ENCODE measurements around the gene PKNOX2.

PKNOX2 gene

GRCh38 chr11:125390946-125391345 is 226.4 kb downstream of the PKNOX2 start:
- H3K9me2 ChIP-seq (replicated peaks; ENCODE audit: insufficient read depth, low read length) = no peaks in the 10 kb centered on the region
- no peak overlapping the region for H2AFZ ChIP-seq (ENCODE audit: low read length)
- TF ChIP-seq EZH2 (optimal IDR thresholded peaks at IDR 0.05; ENCODE audit: low read depth, low read length) = no peak
- no peak for TF ChIP-seq EZH2phosphoT487 (IDR thresholded peaks at IDR 0.05; ENCODE audit: low read length)
- TF ChIP-seq CTCF (IDR thresholded peaks at IDR 0.05; ENCODE audit: low read length) = no peak
- DNase-seq = no peak
- H3K9me3 ChIP-seq (replicated peaks; ENCODE audit: insufficient read depth, low read length) = no peaks in the 10 kb centered on the region
- no peak overlapping the region for H3K4me3 ChIP-seq (ENCODE audit: low read length)
- H4K20me1 ChIP-seq (ENCODE audit: insufficient read depth, low read length) = no peaks in the 10 kb centered on the region
- H3F3A ChIP-seq (ENCODE audit: insufficient read depth, low read length) = no peaks in the 10 kb centered on the region
- H3K9ac ChIP-seq (ENCODE audit: low read length) = no peak overlapping the region
- H3K36me3 ChIP-seq (replicated peaks; ENCODE audit: insufficient read depth, low read length) = no peaks in the 10 kb centered on the region
- H3K4me2 ChIP-seq (ENCODE audit: low read depth, low read length) = no peak overlapping the region
- no peaks in the 10 kb centered on the region for H3K27me3 ChIP-seq (replicated peaks; ENCODE audit: insufficient read depth, low read length)
- no peaks in the 10 kb centered on the region for H3K79me2 ChIP-seq (ENCODE audit: low read length)
- no peak overlapping the region for H3K27ac ChIP-seq (ENCODE audit: low read length)
- no peaks in the 10 kb centered on the region for H3K4me1 ChIP-seq (ENCODE audit: low read length)

- Histone ChIP-seq H3K9me3 (replicated peaks; ENCODE audit: insufficient read depth, low read length) (no peaks in the 10 kb centered on the region), H3K36me3 (replicated peaks; ENCODE audit: insufficient read depth, low read length) (no peaks in the 10 kb centered on the region), H4K20me1 (ENCODE audit: insufficient read depth, low read length) (no peaks in the 10 kb centered on the region), H3K9ac (ENCODE audit: low read length) (no peak overlapping the region), H3K4me3 (ENCODE audit: low read length) (no peak overlapping the region), H3K4me2 (ENCODE audit: low read depth, low read length) (no peak overlapping the region), H3K27me3 (replicated peaks; ENCODE audit: insufficient read depth, low read length) (no peaks in the 10 kb centered on the region), H2AFZ (ENCODE audit: low read length) (no peak overlapping the region), H3F3A (ENCODE audit: insufficient read depth, low read length) (no peaks in the 10 kb centered on the region), H3K4me1 (ENCODE audit: low read length) (peaks cover 2% of the 10 kb centered on the region), H3K27ac (ENCODE audit: low read length) (no peak overlapping the region), H3K79me2 (ENCODE audit: low read length) (no peaks in the 10 kb centered on the region), H3K9me2 (replicated peaks; ENCODE audit: insufficient read depth, low read length) (no peaks in the 10 kb centered on the region)
- TF ChIP-seq EZH2phosphoT487 (IDR thresholded peaks at IDR 0.05; ENCODE audit: low read length) = no peak
- TF ChIP-seq CTCF (IDR thresholded peaks at IDR 0.05; ENCODE audit: low read length) = no peak
- TF ChIP-seq EZH2 (optimal IDR thresholded peaks at IDR 0.05; ENCODE audit: low read depth, low read length) = no peak
- DNase-seq = no peak
Observed at GRCh38 chr11:125393331-125393730, 228.8 kb downstream of the PKNOX2 start.

GRCh38 chr11:125394296-125394695 is 229.7 kb downstream of the PKNOX2 start:
- no peaks in the 10 kb centered on the region for H3K27me3 ChIP-seq (replicated peaks; ENCODE audit: insufficient read depth, low read length)

More at GRCh38 chr11:125394296-125394695, 229.7 kb downstream of the PKNOX2 start:
- Histone ChIP-seq H3K79me2 (ENCODE audit: low read length) (no peaks in the 10 kb centered on the region), H2AFZ (ENCODE audit: low read length) (no peak overlapping the region), H3K4me1 (ENCODE audit: low read length) (peaks cover 8% of the 10 kb centered on the region), H3K4me3 (ENCODE audit: low read length) (no peak overlapping the region), H3K36me3 (replicated peaks; ENCODE audit: insufficient read depth, low read length) (no peaks in the 10 kb centered on the region), H3K4me2 (ENCODE audit: low read depth, low read length) (no peak overlapping the region), H3K9me2 (replicated peaks; ENCODE audit: insufficient read depth, low read length) (no peaks in the 10 kb centered on the region), H3K9ac (ENCODE audit: low read length) (no peak overlapping the region), H4K20me1 (ENCODE audit: insufficient read depth, low read length) (no peaks in the 10 kb centered on the region), H3K27ac (ENCODE audit: low read length) (no peak overlapping the region), H3F3A (ENCODE audit: insufficient read depth, low read length) (no peaks in the 10 kb centered on the region), H3K9me3 (replicated peaks; ENCODE audit: insufficient read depth, low read length) (no peaks in the 10 kb centered on the region)
- DNase-seq = no peak
- TF ChIP-seq CTCF (IDR thresholded peaks at IDR 0.05; ENCODE audit: low read length) = no peak
- no peak for TF ChIP-seq EZH2phosphoT487 (IDR thresholded peaks at IDR 0.05; ENCODE audit: low read length)
- no peak for TF ChIP-seq EZH2 (optimal IDR thresholded peaks at IDR 0.05; ENCODE audit: low read depth, low read length)
